ENCODE measurements around the gene DNAJC8.

DNAJC8 gene

GRCh38 chr1:28199328-28200233 lies 33.2 kb downstream of the DNAJC8 start:
- peak; percentile 51 to 73 for DNase-seq

- no peak for DNase-seq
Measured at GRCh38 chr1:28197682-28198415, 35.0 kb downstream of the DNAJC8 start.

- no peak for DNase-seq
Measured at GRCh38 chr1:28196330-28196729, 36.5 kb downstream of the DNAJC8 start.

DNA sequence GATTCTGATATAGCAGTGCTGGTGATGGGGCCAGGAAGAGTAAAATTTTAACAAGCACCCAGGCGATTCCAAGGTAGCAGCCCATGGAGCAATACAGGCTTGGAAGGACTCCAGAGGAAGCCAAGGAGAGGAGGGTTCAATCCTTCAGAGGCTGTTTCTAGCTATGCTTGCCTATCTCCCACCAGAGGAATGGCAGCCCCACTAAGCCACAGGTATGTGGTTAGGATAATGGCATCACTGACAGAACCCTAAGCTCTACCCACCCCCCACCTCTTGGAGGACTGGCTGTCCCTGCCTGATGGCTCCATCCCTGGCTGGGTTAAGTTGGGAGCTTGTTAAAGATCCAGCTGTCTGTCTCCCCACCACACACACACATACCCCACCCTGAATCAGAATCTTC lies 37.0 kb downstream of the DNAJC8 start:
- DNase-seq, result no peak

GRCh38 chr1:28194326-28195035 lies 38.3 kb downstream of the DNAJC8 start:
- no peak for DNase-seq

GRCh38 chr1:28193701-28194161 lies 39.1 kb downstream of the DNAJC8 start:
- DNase-seq, result no peak

- DNase-seq, result no peak
Measured at GRCh38 chr1:28190996-28191645, 41.7 kb downstream of the DNAJC8 start.

DNA sequence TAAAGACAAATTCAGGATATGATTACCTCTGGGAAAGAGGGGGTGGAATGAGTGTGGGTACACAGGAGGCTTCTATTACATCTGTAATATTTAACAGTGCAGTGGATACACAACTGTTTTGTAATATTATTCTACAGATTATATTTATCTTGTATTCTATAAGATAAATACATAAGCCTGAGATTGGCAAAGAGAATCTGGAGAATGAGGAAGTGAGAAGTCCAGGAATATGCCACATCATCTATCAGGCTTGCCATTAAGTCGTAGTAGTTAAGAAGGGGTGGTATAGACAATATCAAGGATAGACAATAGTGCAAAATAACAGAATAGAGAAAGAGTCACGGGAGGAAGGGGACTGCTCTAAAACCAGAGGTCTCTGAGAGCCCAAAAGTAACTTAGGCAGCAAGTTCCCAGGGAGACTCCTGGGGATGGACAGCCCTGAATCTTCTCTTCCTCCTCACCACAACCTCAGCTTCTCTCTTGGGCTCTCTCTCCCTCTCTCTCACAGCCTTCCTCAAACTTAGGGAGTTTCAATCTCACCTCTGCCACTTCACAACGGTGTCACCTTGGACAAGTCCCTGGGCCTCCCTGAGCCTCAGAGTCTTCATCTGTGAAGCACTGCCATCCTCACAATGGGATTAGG lies 42.4 kb downstream of the DNAJC8 start:
- DNase-seq, result no peak

- no peak for DNase-seq
Measured at GRCh38 chr1:28185071-28185470, 47.8 kb downstream of the DNAJC8 start.

GRCh38 chr1:28180306-28181305 lies 52.2 kb downstream of the DNAJC8 start:
- DNase-seq, result no peak

GRCh38 chr1:28178690-28179485 lies 53.9 kb downstream of the DNAJC8 start:
- DNase-seq, result no peak

DNA sequence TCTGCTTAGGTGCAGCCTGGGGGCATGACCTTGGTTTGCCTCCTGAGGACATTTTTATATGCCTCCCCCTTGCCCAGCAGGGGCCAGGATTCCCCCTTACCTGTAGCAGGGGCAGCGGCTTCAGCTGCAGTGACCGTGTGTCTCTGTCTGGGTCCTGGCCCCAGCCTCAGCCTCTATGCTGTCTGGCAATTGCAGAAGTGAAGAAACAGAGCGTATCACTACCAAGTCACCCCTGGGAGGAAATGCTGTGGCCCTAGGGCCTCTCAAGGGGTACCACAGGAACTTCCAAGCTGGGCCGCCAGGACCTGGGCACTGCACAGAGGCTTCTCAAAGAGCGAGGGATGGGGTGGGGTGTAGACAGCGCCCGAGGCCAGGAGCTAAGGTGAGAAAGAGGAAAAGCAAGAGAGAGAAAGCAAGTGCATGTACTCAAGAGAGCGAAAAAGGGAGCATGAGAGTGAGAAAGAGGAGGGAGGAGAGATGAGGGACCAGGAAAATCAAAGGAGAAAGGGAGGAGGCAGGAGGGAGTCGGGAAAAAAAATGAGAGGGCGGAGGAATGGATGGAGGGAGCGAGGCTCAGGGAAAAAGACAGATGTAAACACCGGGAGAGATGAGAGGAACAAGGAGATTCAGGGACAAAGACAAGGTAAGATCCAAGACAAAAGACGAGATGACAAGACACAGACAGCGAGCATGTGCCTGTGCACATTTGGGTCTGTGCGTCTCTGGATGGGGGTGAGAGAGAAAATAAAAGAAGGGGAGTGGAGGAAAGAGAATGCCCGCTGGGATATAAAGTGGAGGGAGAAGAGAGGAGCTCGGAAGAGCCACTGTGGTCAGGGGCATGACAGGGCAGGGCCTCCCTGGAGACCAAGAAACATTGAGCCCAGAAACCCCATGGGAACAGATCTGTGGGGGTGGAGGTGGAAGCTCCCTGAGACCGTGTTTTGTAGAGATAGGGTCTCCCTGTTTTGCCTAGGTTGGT lies 56.0 kb downstream of the DNAJC8 start, which contains the start of gene PTAFR:
PTAFR (minus strand) TSS at position 199 of the 979 bp plus-strand sequence. CDS start 25,669 bp downstream, outside the sequence.
- DNase-seq, result peak; percentile 14 to 74

DNA sequence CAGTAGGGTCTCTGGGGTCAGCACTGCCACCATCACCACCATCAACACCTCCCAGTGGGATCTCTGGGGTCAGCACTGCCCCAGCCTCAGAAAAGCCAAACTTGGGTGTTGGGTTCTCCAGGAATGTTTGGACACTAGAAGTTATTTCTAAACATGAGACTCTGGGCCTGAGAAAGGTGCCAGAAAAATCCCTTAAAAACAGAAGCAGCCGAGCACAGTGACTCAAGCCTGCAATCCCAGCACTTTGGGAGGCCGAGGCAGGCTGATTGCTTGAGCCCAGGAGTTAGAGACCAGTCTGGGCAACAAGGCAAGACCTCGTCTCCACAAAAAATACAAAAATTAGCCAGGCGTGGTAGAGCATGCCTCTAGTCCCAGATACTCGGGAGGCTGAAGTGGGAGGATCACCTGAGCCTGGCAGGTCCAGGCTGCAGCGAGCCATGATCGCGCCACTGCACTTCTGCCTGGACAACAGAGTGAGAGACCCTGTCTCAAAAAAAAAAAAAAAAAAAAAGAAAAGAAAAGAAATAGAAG lies 56.8 kb downstream of the DNAJC8 start:
- DNase-seq, result no peak

GRCh38 chr1:28173980-28174297 lies 58.9 kb downstream of the DNAJC8 start:
- no peak for DNase-seq

- peak in 1 of 2 donors; percentile 48 for DNase-seq
Measured at GRCh38 chr1:28173151-28173979, 59.5 kb downstream of the DNAJC8 start.

GRCh38 chr1:28172713-28173150 lies 60.1 kb downstream of the DNAJC8 start:
- peak; percentile 36 to 65 for DNase-seq

GRCh38 chr1:28171246-28171645 lies 61.6 kb downstream of the DNAJC8 start:
- no peak for DNase-seq
